HFFc6 (cell line): Measurements from ENCODE around the gene NBPF3. TPM values are rescaled to one million over a fixed set of nuclear protein-coding genes. Genes with fewer than 3 reads are reported as not detected.

Experiments used
- DNase-seq: peaks from one replicate; pipeline ENCODE4 v3.0.0-alpha.2; 2018
- H3K27ac Mint-ChIP-seq: 2 replicates; pipeline ENCODE4 v1.8.0; 2020; ENCODE audit warnings: mild to moderate bottlenecking, mixed read lengths
- H3K27me3 Mint-ChIP-seq: 2 replicates; pipeline ENCODE4 v1.8.0; 2021; ENCODE audit warnings: mild to moderate bottlenecking, moderate library complexity, mixed read lengths; ENCODE audit not compliant: insufficient read depth
- H3K36me3 Mint-ChIP-seq: 2 replicates; pipeline ENCODE4 v1.8.0; 2021; ENCODE audit warnings: low read depth, mixed read lengths
- H3K4me1 Mint-ChIP-seq: 2 replicates; pipeline ENCODE4 v1.8.0; 2020; ENCODE audit warnings: low read depth, mixed read lengths
- H3K4me3 Mint-ChIP-seq: 2 replicates; pipeline ENCODE4 v1.8.0; 2020; ENCODE audit warnings: mild to moderate bottlenecking, moderate library complexity, mixed read lengths
- H3K9me3 Mint-ChIP-seq: 2 replicates; pipeline ENCODE4 v1.8.0; 2020; ENCODE audit warnings: mild to moderate bottlenecking, mixed read lengths
- CTCF ChIP-seq: fragments of 200-600 bp; sonication (generic); IDR thresholded peaks from 2 replicates; pipeline ENCODE4 v1.5.0; 2021; ENCODE audit warnings: antibody characterized with exemption, mild to moderate bottlenecking
- total RNA-seq, 6 experiments: library from RNA; stranded (reverse); fragmentation: NEBNext Ultra II Directional; extraction: Animal tissue kit (Norgen Biotek cat#: 25700); gene quantifications; 2 replicates in 1 of 6; 3 replicates in 5 of 6; pipeline ENCODE4 v1.2.3, GENCODE V29; 2021

NBPF3 gene
- total RNA-seq, 6 experiments from 2014 or later: 14.0 to 20.7 (median 18.2) TPM

- no peaks in the 10 kb centered on the region for H3K36me3 Mint-ChIP-seq
- H3K4me3 Mint-ChIP-seq: no peak overlapping the region
- TF ChIP-seq CTCF: no peak
- H3K9me3 Mint-ChIP-seq: peaks cover 12% of the 10 kb centered on the region
- H3K27me3 Mint-ChIP-seq: peaks cover 27% of the 10 kb centered on the region
- H3K27ac Mint-ChIP-seq: no peak overlapping the region
- H3K4me1 Mint-ChIP-seq: peaks cover 6% of the 10 kb centered on the region
- no peak for DNase-seq
Observed at GRCh38 chr1:21491488-21492355, 51.8 kb downstream of the NBPF3 start.

- no peak for DNase-seq
- peaks cover 31% of the 10 kb centered on the region for H3K27me3 Mint-ChIP-seq
- no peak for TF ChIP-seq CTCF
- H3K36me3 Mint-ChIP-seq: no peaks in the 10 kb centered on the region
- no peak overlapping the region for H3K27ac Mint-ChIP-seq
- peaks cover 12% of the 10 kb centered on the region for H3K9me3 Mint-ChIP-seq
- no peak overlapping the region for H3K4me3 Mint-ChIP-seq
- H3K4me1 Mint-ChIP-seq: peaks cover 6% of the 10 kb centered on the region
Observed at GRCh38 chr1:21492356-21492625, 52.4 kb downstream of the NBPF3 start.

- Mint-ChIP-seq H3K4me1 (peaks cover 6% of the 10 kb centered on the region), H3K9me3 (peaks cover 6% of the 10 kb centered on the region), H3K27me3 (peaks cover 36% of the 10 kb centered on the region), H3K27ac (no peak overlapping the region), H3K4me3 (no peak overlapping the region), H3K36me3 (no peaks in the 10 kb centered on the region)
- no peak for TF ChIP-seq CTCF
- no peak for DNase-seq
Observed at GRCh38 chr1:21494196-21494595, 54.3 kb downstream of the NBPF3 start.

- no peak for DNase-seq
- peaks cover 4% of the 10 kb centered on the region; the same call in 1 of the 2 replicates for H3K9me3 Mint-ChIP-seq
- no peak overlapping the region for H3K4me3 Mint-ChIP-seq
- peaks cover 40% of the 10 kb centered on the region for H3K27me3 Mint-ChIP-seq
- H3K4me1 Mint-ChIP-seq: peaks cover 6% of the 10 kb centered on the region
- H3K36me3 Mint-ChIP-seq: no peaks in the 10 kb centered on the region
- no peak for TF ChIP-seq CTCF
- no peak overlapping the region for H3K27ac Mint-ChIP-seq
Observed at GRCh38 chr1:21495225-21495820, 55.4 kb downstream of the NBPF3 start.

- Mint-ChIP-seq H3K27me3 (peaks cover 42% of the 10 kb centered on the region), H3K9me3 (no peaks in the 10 kb centered on the region), H3K4me3 (no peak overlapping the region), H3K27ac (no peak overlapping the region), H3K4me1 (no peaks in the 10 kb centered on the region), H3K36me3 (no peaks in the 10 kb centered on the region)
- DNase-seq: no peak
- no peak for TF ChIP-seq CTCF
Observed at GRCh38 chr1:21496063-21496462, 56.1 kb downstream of the NBPF3 start.
